Measurements from ENCODE around the gene GPSM3.

Gene GPSM3

GRCh38 chr6:32154514-32155161 is 37.8 kb downstream of the GPSM3 start:
- no peak for DNase-seq (ENCODE audit: extremely low read depth, low read depth)
- peak; percentile 61 for TF ChIP-seq CTCF (IDR thresholded peaks at IDR 0.05; ENCODE audit: low read depth, low read length)

- DNase-seq (ENCODE audit: extremely low read depth, low read depth), result peak; percentile 80
- peak; percentile 22 for TF ChIP-seq CTCF (IDR thresholded peaks at IDR 0.05; ENCODE audit: low read depth, low read length)
Observed at GRCh38 chr6:32153564-32154513, 38.6 kb downstream of the GPSM3 start, which contains the start of gene PPT2. TSS of gene PPT2 (plus strand) at chr6:32154141. CDS start at chr6:32154595, 454 bp downstream.

GRCh38 chr6:32152769-32153563 is 39.5 kb downstream of the GPSM3 start:
- no peak for DNase-seq (ENCODE audit: extremely low read depth, low read depth)
- TF ChIP-seq CTCF (IDR thresholded peaks at IDR 0.05; ENCODE audit: low read depth, low read length), result no peak

- no peak for TF ChIP-seq CTCF (IDR thresholded peaks at IDR 0.05; ENCODE audit: low read depth, low read length)
- DNase-seq (ENCODE audit: extremely low read depth, low read depth), result no peak
Observed at GRCh38 chr6:32151863-32152768, 40.3 kb downstream of the GPSM3 start, which contains the start of gene PRRT1. TSS of gene PRRT1 (minus strand) at chr6:32151939. CDS start at chr6:32151827, 112 bp downstream.

DNA sequence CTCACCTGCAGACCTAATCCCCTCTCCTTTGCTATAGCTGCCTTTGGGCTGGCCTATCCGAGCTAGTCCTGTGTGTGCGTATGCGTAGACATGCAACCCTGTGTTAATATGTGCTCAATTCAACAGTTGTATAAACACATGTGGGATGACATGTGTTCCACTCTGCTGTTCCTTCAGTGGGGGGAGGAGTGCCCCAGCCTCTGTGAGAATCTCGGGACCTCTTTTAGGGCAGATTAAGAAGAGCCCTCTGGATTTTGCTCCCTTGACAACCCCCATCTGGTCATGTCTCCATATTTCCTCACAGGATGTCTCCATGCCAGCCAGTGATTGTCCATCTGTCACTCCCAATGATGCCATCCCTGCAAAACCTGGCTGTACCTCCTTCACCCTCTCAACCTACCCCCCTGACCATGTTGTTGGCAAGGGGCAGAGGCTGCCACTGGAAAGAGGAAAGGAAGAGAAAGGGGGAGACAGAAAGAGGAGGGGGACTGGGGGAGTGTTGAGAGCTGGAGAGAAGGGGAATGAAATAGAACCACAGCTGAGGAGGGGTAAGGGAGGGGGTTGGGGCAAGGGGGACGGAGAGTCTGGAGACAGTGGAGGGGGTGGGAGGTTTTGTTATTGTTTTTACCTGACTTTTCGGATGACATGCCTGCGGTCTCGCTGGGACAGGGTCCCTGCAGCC is 41.1 kb downstream of the GPSM3 start:
- no peak for TF ChIP-seq CTCF (IDR thresholded peaks at IDR 0.05; ENCODE audit: low read depth, low read length)
- no peak for DNase-seq (ENCODE audit: extremely low read depth, low read depth)
